HepG2 (cell line): Measurements from ENCODE around the gene C5orf34. TPM values are rescaled to one million over a fixed set of nuclear protein-coding genes. Genes with fewer than 3 reads are reported as not detected.

Experiments used
- CTCF ChIP-seq: sonication (generic); formaldehyde crosslinking; IDR thresholded peaks from 2 replicates; pipeline ENCODE4 v1.5.0; 2020; ENCODE audit warnings: mild to moderate bottlenecking, missing genetic modification reagents, moderate library complexity
- DMAP1 ChIP-seq: IDR thresholded peaks from 2 replicates; pipeline ENCODE4 v1.6.1; 2016
- ETV5 ChIP-seq: IDR thresholded peaks from 2 replicates; pipeline ENCODE4 v1.6.1; 2018; ENCODE audit warnings: missing biosample characterization, missing genetic modification reagents, inconsistent platforms, borderline replicate concordance
- GMEB2 ChIP-seq: IDR thresholded peaks from 2 replicates; pipeline ENCODE4 v1.6.1; 2016; ENCODE audit warnings: missing biosample characterization, missing genetic modification reagents, low read depth
- MXD3 ChIP-seq: IDR thresholded peaks from 2 replicates; pipeline ENCODE4 v1.6.1; 2016; ENCODE audit warnings: mild to moderate bottlenecking, missing biosample characterization, missing genetic modification reagents
- NAIF1 ChIP-seq: sonication (generic); formaldehyde crosslinking; IDR thresholded peaks from 2 replicates; pipeline ENCODE4 v1.5.0; 2020; ENCODE audit warnings: mild to moderate bottlenecking, missing genetic modification reagents, borderline replicate concordance
- SALL1 ChIP-seq: sonication (generic); formaldehyde crosslinking; IDR thresholded peaks from 2 replicates; pipeline ENCODE4 v1.8.0; 2022; ENCODE audit warnings: mild to moderate bottlenecking, missing genetic modification reagents
- SRSF4 ChIP-seq: fragments of 200-400 bp; formaldehyde crosslinking; IDR thresholded peaks from one replicate; pipeline ENCODE4 v1.6.1; 2018; ENCODE audit warnings: mild to moderate bottlenecking, low read depth, low read length, moderate library complexity; ENCODE audit not compliant: poor library complexity, severe bottlenecking
- ZMAT3 ChIP-seq: sonication (generic); formaldehyde crosslinking; conservative IDR thresholded peaks from 2 replicates; pipeline ENCODE4 v1.7.0; 2021; ENCODE audit warnings: missing genetic modification reagents
- ZNF256 ChIP-seq: sonication (generic); formaldehyde crosslinking; conservative IDR thresholded peaks from 2 replicates; pipeline ENCODE4 v1.4.0; 2020; ENCODE audit warnings: missing genetic modification reagents
- ZNF260 ChIP-seq: sonication (generic); formaldehyde crosslinking; IDR thresholded peaks from 2 replicates; pipeline ENCODE4 v1.4.0; 2020; ENCODE audit warnings: missing genetic modification reagents, low read depth, mild to moderate bottlenecking, borderline replicate concordance
- ZNF337 ChIP-seq: sonication (generic); formaldehyde crosslinking; IDR thresholded peaks from 2 replicates; pipeline ENCODE4 v1.5.1; 2020; ENCODE audit warnings: missing genetic modification reagents, low read depth, mild to moderate bottlenecking, borderline replicate concordance
- ZNF777 ChIP-seq: sonication (generic); formaldehyde crosslinking; IDR thresholded peaks from 2 replicates; pipeline ENCODE4 v1.4.0; 2020; ENCODE audit warnings: missing genetic modification reagents
- ZNF883 ChIP-seq: sonication (generic); formaldehyde crosslinking; IDR thresholded peaks from 2 replicates; pipeline ENCODE4 v1.5.1; 2020; ENCODE audit warnings: mild to moderate bottlenecking, missing genetic modification reagents; ENCODE audit errors: not compliant biosample characterization
- polyA plus RNA-seq, 8 experiments: library from polyadenylated mRNA; depleted of rRNA in 3 of 8; stranded (reverse) in 7 of 8; unstranded in 1 of 8; fragments of >200 nt; fragmentation: Illumina TruSeq in 4 of 8; extraction: Trizol in 4 of 8; gene quantifications; 2 replicates each; pipeline versions ENCODE4 v1.2.1 to v1.2.3, GENCODE V29; 2011 to 2016; ENCODE audit warnings: low read depth in 4 of 8, missing spikeins in 1 of 8, mixed read lengths in 1 of 8; ENCODE audit not compliant: insufficient read depth in 1 of 8
- total RNA-seq, 5 experiments: library from RNA; depleted of rRNA; stranded (reverse); fragments of >200 nt; fragmentation: Illumina TruSeq; extraction: Trizol; gene quantifications; 2 replicates each; pipeline ENCODE4 v1.2.3, GENCODE V29; 2016; ENCODE audit warnings: low read depth in 1 of 5

The C5orf34 gene
- total and polyA plus RNA-seq, 2 of the 13 experiments (the other 11 are each of a cell fraction or from before 2014, with no cell fraction given) = 3.2 to 6.4 TPM

- TF ChIP-seq CTCF (CRISPR knock-in tag) (peak; percentile 53), ZNF260 (CRISPR knock-in tag) (no peak), ZNF883 (CRISPR knock-in tag) (no peak), NAIF1 (CRISPR knock-in tag) (no peak), ETV5 (no peak), ZNF777 (CRISPR knock-in tag) (no peak), SALL1 (CRISPR knock-in tag) (no peak), DMAP1 (CRISPR knock-in tag) (no peak), ZNF337 (CRISPR knock-in tag) (no peak), MXD3 (CRISPR knock-in tag) (no peak), SRSF4 (no peak), GMEB2 (CRISPR knock-in tag) (no peak), ZNF256 (no peak), ZMAT3 (no peak)
These were observed 45.1 kb downstream of the C5orf34 start (continued) for GRCh38 chr5:43469671-43470391.
